B cell (primary cell): ENCODE measurements around the gene SP3.

Source experiments
- EZH2 ChIP-seq: IDR thresholded peaks from 2 replicates; pipeline ENCODE4 v1.6.1; 2012; ENCODE audit warnings: borderline replicate concordance, low read depth, mild to moderate bottlenecking, moderate library complexity, low read length; ENCODE audit not compliant: insufficient read depth, poor library complexity, severe bottlenecking
- TF ChIP-seq, protein P1 (sequence below): fragments of 200-600 bp; IDR thresholded peaks from one replicate; pipeline ENCODE4 v1.8.0; 2022; ENCODE audit warnings: antibody characterized with exemption, mild to moderate bottlenecking

GRCh38 chr2:174013315-174013751 lies 48.2 kb upstream of the SP3 start:
- TF ChIP-seq, protein P1, sequence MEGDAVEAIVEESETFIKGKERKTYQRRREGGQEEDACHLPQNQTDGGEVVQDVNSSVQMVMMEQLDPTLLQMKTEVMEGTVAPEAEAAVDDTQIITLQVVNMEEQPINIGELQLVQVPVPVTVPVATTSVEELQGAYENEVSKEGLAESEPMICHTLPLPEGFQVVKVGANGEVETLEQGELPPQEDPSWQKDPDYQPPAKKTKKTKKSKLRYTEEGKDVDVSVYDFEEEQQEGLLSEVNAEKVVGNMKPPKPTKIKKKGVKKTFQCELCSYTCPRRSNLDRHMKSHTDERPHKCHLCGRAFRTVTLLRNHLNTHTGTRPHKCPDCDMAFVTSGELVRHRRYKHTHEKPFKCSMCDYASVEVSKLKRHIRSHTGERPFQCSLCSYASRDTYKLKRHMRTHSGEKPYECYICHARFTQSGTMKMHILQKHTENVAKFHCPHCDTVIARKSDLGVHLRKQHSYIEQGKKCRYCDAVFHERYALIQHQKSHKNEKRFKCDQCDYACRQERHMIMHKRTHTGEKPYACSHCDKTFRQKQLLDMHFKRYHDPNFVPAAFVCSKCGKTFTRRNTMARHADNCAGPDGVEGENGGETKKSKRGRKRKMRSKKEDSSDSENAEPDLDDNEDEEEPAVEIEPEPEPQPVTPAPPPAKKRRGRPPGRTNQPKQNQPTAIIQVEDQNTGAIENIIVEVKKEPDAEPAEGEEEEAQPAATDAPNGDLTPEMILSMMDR, result no peak
- no peak for TF ChIP-seq EZH2
